ENCODE measurements around the gene GANAB. TPM values are rescaled to one million over a fixed set of nuclear protein-coding genes. Genes with fewer than 3 reads are reported as not detected.

The GANAB gene
- total and polyA plus RNA-seq, 2 experiments from 2014 or later: 82.3 to 272 TPM

DNA sequence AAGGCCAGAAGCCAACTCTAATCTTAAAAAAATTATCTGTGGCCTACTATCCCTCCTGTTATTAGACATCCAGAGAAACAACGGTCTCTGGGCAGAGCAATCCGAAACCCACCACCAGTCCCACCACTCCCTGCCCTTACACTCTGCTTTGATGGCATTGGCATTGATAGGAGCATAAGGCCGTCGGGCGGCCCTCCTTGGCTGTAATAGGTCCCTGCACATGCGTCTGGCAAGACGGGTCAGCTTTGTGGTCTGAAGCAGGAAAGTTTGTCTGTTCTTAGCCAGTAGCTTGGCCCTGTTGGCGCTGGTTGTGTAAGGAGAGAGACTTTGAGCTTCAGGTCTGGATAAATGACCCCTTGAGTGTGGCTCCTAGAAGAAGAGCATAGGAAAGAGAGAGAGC lies 51.3 kb downstream of the GANAB start:
- peaks cover 4% of the 10 kb centered on the region; the same call in 2 of the 3 replicates for H3K9me3 Mint-ChIP-seq
- Histone ChIP-seq H3F3A (replicated peaks; ENCODE audit: low read depth) (peaks cover 51% of the 10 kb centered on the region), H3K4me3 (no peak overlapping the region), H3K27ac (ENCODE audit: low read depth) (no peak overlapping the region), H3K9me2 (ENCODE audit: insufficient read depth) (no peaks in the 10 kb centered on the region), H3K4me1 (ENCODE audit: insufficient read depth) (peaks cover 23% of the 10 kb centered on the region; the same call in 1 of the 2 replicates), H3K27me3 (ENCODE audit: insufficient read depth) (peaks cover 5% of the 10 kb centered on the region; the same call in 1 of the 2 replicates), H3K36me3 (ENCODE audit: insufficient read depth) (peaks cover 31% of the 10 kb centered on the region), H2AFZ (no peak overlapping the region), H3K4me2 (no peak overlapping the region), H3K79me2 (replicated peaks; ENCODE audit: insufficient read depth) (peaks cover 24% of the 10 kb centered on the region), H4K20me1 (replicated peaks; ENCODE audit: insufficient read depth) (peaks cover 22% of the 10 kb centered on the region)
- ATAC-seq (no peak), DNase-seq (ENCODE audit: low spot score) (no peak)
- H3K4me3 Mint-ChIP-seq: no peak overlapping the region
- H3K36me3 Mint-ChIP-seq (ENCODE audit: low read depth): peaks cover 75% of the 10 kb centered on the region
- H3K4me1 Mint-ChIP-seq: peaks cover 34% of the 10 kb centered on the region
- no peak overlapping the region for H3K27ac Mint-ChIP-seq
- no peak for TF ChIP-seq STAT1 (IDR thresholded peaks at IDR 0.05; ENCODE audit: unreplicated experiment)
- no peak for TF ChIP-seq NANOG (IDR thresholded peaks at IDR 0.05; ENCODE audit: borderline replicate concordance)
- no peak for TF ChIP-seq ZNF331 (CRISPR knock-in tag; IDR thresholded peaks at IDR 0.05; ENCODE audit: low read depth)
- TF ChIP-seq EZH2phosphoT487 (IDR thresholded peaks at IDR 0.05; ENCODE audit: unreplicated experiment): no peak
- no peak for TF ChIP-seq EZH2 (IDR thresholded peaks at IDR 0.05; ENCODE audit: low read depth, unreplicated experiment)
- TF ChIP-seq, protein P1, sequence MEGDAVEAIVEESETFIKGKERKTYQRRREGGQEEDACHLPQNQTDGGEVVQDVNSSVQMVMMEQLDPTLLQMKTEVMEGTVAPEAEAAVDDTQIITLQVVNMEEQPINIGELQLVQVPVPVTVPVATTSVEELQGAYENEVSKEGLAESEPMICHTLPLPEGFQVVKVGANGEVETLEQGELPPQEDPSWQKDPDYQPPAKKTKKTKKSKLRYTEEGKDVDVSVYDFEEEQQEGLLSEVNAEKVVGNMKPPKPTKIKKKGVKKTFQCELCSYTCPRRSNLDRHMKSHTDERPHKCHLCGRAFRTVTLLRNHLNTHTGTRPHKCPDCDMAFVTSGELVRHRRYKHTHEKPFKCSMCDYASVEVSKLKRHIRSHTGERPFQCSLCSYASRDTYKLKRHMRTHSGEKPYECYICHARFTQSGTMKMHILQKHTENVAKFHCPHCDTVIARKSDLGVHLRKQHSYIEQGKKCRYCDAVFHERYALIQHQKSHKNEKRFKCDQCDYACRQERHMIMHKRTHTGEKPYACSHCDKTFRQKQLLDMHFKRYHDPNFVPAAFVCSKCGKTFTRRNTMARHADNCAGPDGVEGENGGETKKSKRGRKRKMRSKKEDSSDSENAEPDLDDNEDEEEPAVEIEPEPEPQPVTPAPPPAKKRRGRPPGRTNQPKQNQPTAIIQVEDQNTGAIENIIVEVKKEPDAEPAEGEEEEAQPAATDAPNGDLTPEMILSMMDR (conservative IDR thresholded peaks at IDR 0.05; ENCODE audit: low read depth in 2 of 2): no peak
- TF ChIP-seq, protein P2, sequence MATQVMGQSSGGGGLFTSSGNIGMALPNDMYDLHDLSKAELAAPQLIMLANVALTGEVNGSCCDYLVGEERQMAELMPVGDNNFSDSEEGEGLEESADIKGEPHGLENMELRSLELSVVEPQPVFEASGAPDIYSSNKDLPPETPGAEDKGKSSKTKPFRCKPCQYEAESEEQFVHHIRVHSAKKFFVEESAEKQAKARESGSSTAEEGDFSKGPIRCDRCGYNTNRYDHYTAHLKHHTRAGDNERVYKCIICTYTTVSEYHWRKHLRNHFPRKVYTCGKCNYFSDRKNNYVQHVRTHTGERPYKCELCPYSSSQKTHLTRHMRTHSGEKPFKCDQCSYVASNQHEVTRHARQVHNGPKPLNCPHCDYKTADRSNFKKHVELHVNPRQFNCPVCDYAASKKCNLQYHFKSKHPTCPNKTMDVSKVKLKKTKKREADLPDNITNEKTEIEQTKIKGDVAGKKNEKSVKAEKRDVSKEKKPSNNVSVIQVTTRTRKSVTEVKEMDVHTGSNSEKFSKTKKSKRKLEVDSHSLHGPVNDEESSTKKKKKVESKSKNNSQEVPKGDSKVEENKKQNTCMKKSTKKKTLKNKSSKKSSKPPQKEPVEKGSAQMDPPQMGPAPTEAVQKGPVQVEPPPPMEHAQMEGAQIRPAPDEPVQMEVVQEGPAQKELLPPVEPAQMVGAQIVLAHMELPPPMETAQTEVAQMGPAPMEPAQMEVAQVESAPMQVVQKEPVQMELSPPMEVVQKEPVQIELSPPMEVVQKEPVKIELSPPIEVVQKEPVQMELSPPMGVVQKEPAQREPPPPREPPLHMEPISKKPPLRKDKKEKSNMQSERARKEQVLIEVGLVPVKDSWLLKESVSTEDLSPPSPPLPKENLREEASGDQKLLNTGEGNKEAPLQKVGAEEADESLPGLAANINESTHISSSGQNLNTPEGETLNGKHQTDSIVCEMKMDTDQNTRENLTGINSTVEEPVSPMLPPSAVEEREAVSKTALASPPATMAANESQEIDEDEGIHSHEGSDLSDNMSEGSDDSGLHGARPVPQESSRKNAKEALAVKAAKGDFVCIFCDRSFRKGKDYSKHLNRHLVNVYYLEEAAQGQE (IDR thresholded peaks at IDR 0.05; ENCODE audit: unreplicated experiment): no peak
- TF ChIP-seq, protein P3, sequence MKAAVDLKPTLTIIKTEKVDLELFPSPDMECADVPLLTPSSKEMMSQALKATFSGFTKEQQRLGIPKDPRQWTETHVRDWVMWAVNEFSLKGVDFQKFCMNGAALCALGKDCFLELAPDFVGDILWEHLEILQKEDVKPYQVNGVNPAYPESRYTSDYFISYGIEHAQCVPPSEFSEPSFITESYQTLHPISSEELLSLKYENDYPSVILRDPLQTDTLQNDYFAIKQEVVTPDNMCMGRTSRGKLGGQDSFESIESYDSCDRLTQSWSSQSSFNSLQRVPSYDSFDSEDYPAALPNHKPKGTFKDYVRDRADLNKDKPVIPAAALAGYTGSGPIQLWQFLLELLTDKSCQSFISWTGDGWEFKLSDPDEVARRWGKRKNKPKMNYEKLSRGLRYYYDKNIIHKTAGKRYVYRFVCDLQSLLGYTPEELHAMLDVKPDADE (IDR thresholded peaks at IDR 0.05): no peak
- no peak for TF ChIP-seq CREB1 (CRISPR knock-in tag; IDR thresholded peaks at IDR 0.05; ENCODE audit: low read depth)
- no peak for TF ChIP-seq ZNF114 (CRISPR knock-in tag; IDR thresholded peaks at IDR 0.05)
- H3K27me3 Mint-ChIP-seq (ENCODE audit: insufficient read depth, low read depth, poor library complexity): peaks cover 34% of the 10 kb centered on the region

Measured in GM23338 (cell line).